ENCODE measurements around the gene MKKS. TPM values are rescaled to one million over a fixed set of nuclear protein-coding genes. Genes with fewer than 3 reads are reported as not detected.

Gene MKKS
- total RNA-seq, 1 donor from 2014 or later: 5.3 TPM

- TF ChIP-seq CTCF (IDR thresholded peaks at IDR 0.05; ENCODE audit: insufficient read depth, low read length, severe bottlenecking): no peak
These were observed 3.3 kb downstream of the MKKS start for GRCh38 chr20:10430704-10431103.

GRCh38 chr20:10430000-10430466 is 4.0 kb downstream of the MKKS start:
- FAIRE-seq (no peak), DNase-seq (ENCODE audit: low read depth) (peak; percentile 71)
- Histone ChIP-seq H3K36me3 (ENCODE audit: control insufficient read depth, insufficient read depth, low read length) (peaks cover 2% of the 10 kb centered on the region), H3K4me3 (ENCODE audit: low read depth, low read length) (no peak overlapping the region), H3K27me3 (ENCODE audit: control insufficient read depth, insufficient read depth, low read length) (no peaks in the 10 kb centered on the region)
- TF ChIP-seq CTCF (IDR thresholded peaks at IDR 0.05; ENCODE audit: insufficient read depth, low read length, severe bottlenecking): no peak

More at GRCh38 chr20:10430704-10431103, 3.3 kb downstream of the MKKS start:
- Histone ChIP-seq H3K36me3 (ENCODE audit: control insufficient read depth, insufficient read depth, low read length) (peaks cover 2% of the 10 kb centered on the region), H3K27me3 (ENCODE audit: control insufficient read depth, insufficient read depth, low read length) (no peaks in the 10 kb centered on the region), H3K4me3 (ENCODE audit: low read depth, low read length) (no peak overlapping the region)
- FAIRE-seq (no peak), DNase-seq (ENCODE audit: low read depth) (no peak)

GRCh38 chr20:10429443-10429981 is 4.5 kb downstream of the MKKS start:
- no peak for FAIRE-seq
- Histone ChIP-seq H3K4me3 (ENCODE audit: low read depth, low read length) (no peak overlapping the region), H3K27me3 (ENCODE audit: control insufficient read depth, insufficient read depth, low read length) (no peaks in the 10 kb centered on the region), H3K36me3 (ENCODE audit: control insufficient read depth, insufficient read depth, low read length) (peaks cover 2% of the 10 kb centered on the region)
- TF ChIP-seq CTCF (IDR thresholded peaks at IDR 0.05; ENCODE audit: insufficient read depth, low read length, severe bottlenecking): no peak
- DNase-seq (ENCODE audit: low read depth): no peak

GRCh38 chr20:10428008-10428407 is 6.0 kb downstream of the MKKS start:
- TF ChIP-seq CTCF (IDR thresholded peaks at IDR 0.05; ENCODE audit: insufficient read depth, low read length, severe bottlenecking): no peak
- DNase-seq (ENCODE audit: low read depth) (no peak), FAIRE-seq (no peak)

GRCh38 chr20:10427060-10427692 is 6.8 kb downstream of the MKKS start:
- H3K27me3 ChIP-seq (ENCODE audit: control insufficient read depth, insufficient read depth, low read length): no peaks in the 10 kb centered on the region
- DNase-seq (ENCODE audit: low read depth): peak; percentile 46

More at GRCh38 chr20:10428008-10428407, 6.0 kb downstream of the MKKS start:
- Histone ChIP-seq H3K36me3 (ENCODE audit: control insufficient read depth, insufficient read depth, low read length) (peaks cover 2% of the 10 kb centered on the region), H3K27me3 (ENCODE audit: control insufficient read depth, insufficient read depth, low read length) (no peaks in the 10 kb centered on the region), H3K4me3 (ENCODE audit: low read depth, low read length) (no peak overlapping the region)

More at GRCh38 chr20:10427060-10427692, 6.8 kb downstream of the MKKS start:
- peak; percentile 64 for TF ChIP-seq CTCF (IDR thresholded peaks at IDR 0.05; ENCODE audit: insufficient read depth, low read length, severe bottlenecking)
- Histone ChIP-seq H3K4me3 (ENCODE audit: low read depth, low read length) (no peak overlapping the region), H3K36me3 (ENCODE audit: control insufficient read depth, insufficient read depth, low read length) (peaks cover 2% of the 10 kb centered on the region)
- no peak for FAIRE-seq
